Measurements from ENCODE around the gene ADAMTS3.

- TF ChIP-seq ZNF10 (tag by site-specific recombination; IDR thresholded peaks at IDR 0.05) (no peak), ZNF510 (tag by site-specific recombination; IDR thresholded peaks at IDR 0.05; ENCODE audit: insufficient replicate concordance) (no peak), ZNF16 (tag by site-specific recombination; IDR thresholded peaks at IDR 0.05; ENCODE audit: low read depth) (no peak)
- TF ChIP-seq, protein P1, sequence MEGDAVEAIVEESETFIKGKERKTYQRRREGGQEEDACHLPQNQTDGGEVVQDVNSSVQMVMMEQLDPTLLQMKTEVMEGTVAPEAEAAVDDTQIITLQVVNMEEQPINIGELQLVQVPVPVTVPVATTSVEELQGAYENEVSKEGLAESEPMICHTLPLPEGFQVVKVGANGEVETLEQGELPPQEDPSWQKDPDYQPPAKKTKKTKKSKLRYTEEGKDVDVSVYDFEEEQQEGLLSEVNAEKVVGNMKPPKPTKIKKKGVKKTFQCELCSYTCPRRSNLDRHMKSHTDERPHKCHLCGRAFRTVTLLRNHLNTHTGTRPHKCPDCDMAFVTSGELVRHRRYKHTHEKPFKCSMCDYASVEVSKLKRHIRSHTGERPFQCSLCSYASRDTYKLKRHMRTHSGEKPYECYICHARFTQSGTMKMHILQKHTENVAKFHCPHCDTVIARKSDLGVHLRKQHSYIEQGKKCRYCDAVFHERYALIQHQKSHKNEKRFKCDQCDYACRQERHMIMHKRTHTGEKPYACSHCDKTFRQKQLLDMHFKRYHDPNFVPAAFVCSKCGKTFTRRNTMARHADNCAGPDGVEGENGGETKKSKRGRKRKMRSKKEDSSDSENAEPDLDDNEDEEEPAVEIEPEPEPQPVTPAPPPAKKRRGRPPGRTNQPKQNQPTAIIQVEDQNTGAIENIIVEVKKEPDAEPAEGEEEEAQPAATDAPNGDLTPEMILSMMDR (tag by site-specific recombination; IDR thresholded peaks at IDR 0.05): no peak
- TF ChIP-seq, protein P2, sequence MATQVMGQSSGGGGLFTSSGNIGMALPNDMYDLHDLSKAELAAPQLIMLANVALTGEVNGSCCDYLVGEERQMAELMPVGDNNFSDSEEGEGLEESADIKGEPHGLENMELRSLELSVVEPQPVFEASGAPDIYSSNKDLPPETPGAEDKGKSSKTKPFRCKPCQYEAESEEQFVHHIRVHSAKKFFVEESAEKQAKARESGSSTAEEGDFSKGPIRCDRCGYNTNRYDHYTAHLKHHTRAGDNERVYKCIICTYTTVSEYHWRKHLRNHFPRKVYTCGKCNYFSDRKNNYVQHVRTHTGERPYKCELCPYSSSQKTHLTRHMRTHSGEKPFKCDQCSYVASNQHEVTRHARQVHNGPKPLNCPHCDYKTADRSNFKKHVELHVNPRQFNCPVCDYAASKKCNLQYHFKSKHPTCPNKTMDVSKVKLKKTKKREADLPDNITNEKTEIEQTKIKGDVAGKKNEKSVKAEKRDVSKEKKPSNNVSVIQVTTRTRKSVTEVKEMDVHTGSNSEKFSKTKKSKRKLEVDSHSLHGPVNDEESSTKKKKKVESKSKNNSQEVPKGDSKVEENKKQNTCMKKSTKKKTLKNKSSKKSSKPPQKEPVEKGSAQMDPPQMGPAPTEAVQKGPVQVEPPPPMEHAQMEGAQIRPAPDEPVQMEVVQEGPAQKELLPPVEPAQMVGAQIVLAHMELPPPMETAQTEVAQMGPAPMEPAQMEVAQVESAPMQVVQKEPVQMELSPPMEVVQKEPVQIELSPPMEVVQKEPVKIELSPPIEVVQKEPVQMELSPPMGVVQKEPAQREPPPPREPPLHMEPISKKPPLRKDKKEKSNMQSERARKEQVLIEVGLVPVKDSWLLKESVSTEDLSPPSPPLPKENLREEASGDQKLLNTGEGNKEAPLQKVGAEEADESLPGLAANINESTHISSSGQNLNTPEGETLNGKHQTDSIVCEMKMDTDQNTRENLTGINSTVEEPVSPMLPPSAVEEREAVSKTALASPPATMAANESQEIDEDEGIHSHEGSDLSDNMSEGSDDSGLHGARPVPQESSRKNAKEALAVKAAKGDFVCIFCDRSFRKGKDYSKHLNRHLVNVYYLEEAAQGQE (tag by site-specific recombination; IDR thresholded peaks at IDR 0.05): no peak
Observed at GRCh38 chr4:72405417-72405816, 163.6 kb downstream of the ADAMTS3 start.

Data from HEK293 (cell line).